Retinal pigment epithelial cell (primary cell): ENCODE data around the gene NBAS.
"Not testable (repeated sequence)": the region's sequence is repeated elsewhere in the genome, so short reads cannot be mapped to it uniquely, and the experiment has no call there.

Experiments used
- DNase-seq: peaks from one replicate; pipeline ENCODE4 v3.0.0-alpha.2; 2010; ENCODE audit warnings: low read depth
- H3K4me3 ChIP-seq: 2 replicates; pipeline ENCODE4 v1.5.1; 2011; ENCODE audit warnings: mild to moderate bottlenecking, low read length, control low read depth, moderate library complexity
- CTCF ChIP-seq: conservative IDR thresholded peaks from 2 replicates; pipeline ENCODE4 v1.5.1; 2011; ENCODE audit warnings: low read depth, low read length, control low read depth, inconsistent platforms

NBAS gene

GRCh38 chr2:15263976-15264685 lies 297.0 kb downstream of the NBAS start:
- no peak overlapping the region for H3K4me3 ChIP-seq
- TF ChIP-seq CTCF, result no peak
- no peak for DNase-seq

- no peak overlapping the region for H3K4me3 ChIP-seq
- no peak for DNase-seq
- no peak for TF ChIP-seq CTCF
Measured at GRCh38 chr2:15262792-15263191, 298.3 kb downstream of the NBAS start.

- no peak overlapping the region for H3K4me3 ChIP-seq
- TF ChIP-seq CTCF, result no peak
- DNase-seq, result no peak
Measured at GRCh38 chr2:15260835-15261234, 300.3 kb downstream of the NBAS start.

GRCh38 chr2:15260196-15260595 lies 300.9 kb downstream of the NBAS start:
- TF ChIP-seq CTCF, result no peak
- H3K4me3 ChIP-seq, result no peak overlapping the region
- no peak for DNase-seq

- no peak for TF ChIP-seq CTCF
- no peak overlapping the region for H3K4me3 ChIP-seq
- DNase-seq, result no peak
Measured at GRCh38 chr2:15259356-15259756, 301.8 kb downstream of the NBAS start.

- not testable (repeated sequence) for DNase-seq, H3K4me3 ChIP-seq
Measured at GRCh38 chr2:15258385-15258784, 302.7 kb downstream of the NBAS start.

- no peak for DNase-seq
- H3K4me3 ChIP-seq, result no peak overlapping the region
- no peak for TF ChIP-seq CTCF
Measured at GRCh38 chr2:15253835-15254286, 307.3 kb downstream of the NBAS start.
